ENCODE data around the gene TMEM38B.

Gene TMEM38B

GRCh38 chr9:105816202-105816744 is 121.9 kb downstream of the TMEM38B start:
- Histone ChIP-seq H3K36me3 (ENCODE audit: insufficient read depth, low read depth, low read length) (no peaks in the 10 kb centered on the region), H3K9me3 (ENCODE audit: insufficient read depth, low read depth, low read length) (peaks cover 16% of the 10 kb centered on the region), H3K27me3 (ENCODE audit: insufficient read depth, low read length) (no peaks in the 10 kb centered on the region), H3K4me1 (ENCODE audit: insufficient read depth, low read length) (no peaks in the 10 kb centered on the region), H3K4me3 (ENCODE audit: low read length) (no peak overlapping the region), H3K27ac (ENCODE audit: low read length) (no peak overlapping the region), H3K9ac (ENCODE audit: low read depth, low read length) (no peak overlapping the region)

GRCh38 chr9:105816981-105817380 is 122.6 kb downstream of the TMEM38B start:
- no peaks in the 10 kb centered on the region for H3K27me3 ChIP-seq (ENCODE audit: insufficient read depth, low read length)
- no peaks in the 10 kb centered on the region for H3K36me3 ChIP-seq (ENCODE audit: insufficient read depth, low read depth, low read length)
- no peak overlapping the region for H3K4me3 ChIP-seq (ENCODE audit: low read length)
- no peak overlapping the region for H3K27ac ChIP-seq (ENCODE audit: low read length)
- H3K4me1 ChIP-seq (ENCODE audit: insufficient read depth, low read length): no peaks in the 10 kb centered on the region
- peaks cover 9% of the 10 kb centered on the region for H3K9me3 ChIP-seq (ENCODE audit: insufficient read depth, low read depth, low read length)
- no peak overlapping the region for H3K9ac ChIP-seq (ENCODE audit: low read depth, low read length)

GRCh38 chr9:105818903-105819302 is 124.6 kb downstream of the TMEM38B start:
- H3K9ac ChIP-seq (ENCODE audit: low read depth, low read length): no peak overlapping the region
- H3K36me3 ChIP-seq (ENCODE audit: insufficient read depth, low read depth, low read length): no peaks in the 10 kb centered on the region
- H3K4me1 ChIP-seq (ENCODE audit: insufficient read depth, low read length): no peaks in the 10 kb centered on the region
- H3K9me3 ChIP-seq (ENCODE audit: insufficient read depth, low read depth, low read length): peaks cover 3% of the 10 kb centered on the region
- H3K27ac ChIP-seq (ENCODE audit: low read length): no peak overlapping the region
- H3K4me3 ChIP-seq (ENCODE audit: low read length): no peak overlapping the region
- H3K27me3 ChIP-seq (ENCODE audit: insufficient read depth, low read length): no peaks in the 10 kb centered on the region

- H3K9me3 ChIP-seq (ENCODE audit: insufficient read depth, low read depth, low read length): no peaks in the 10 kb centered on the region; the same call in 1 of the 2 replicates
- H3K36me3 ChIP-seq (ENCODE audit: insufficient read depth, low read depth, low read length): no peaks in the 10 kb centered on the region
- H3K4me1 ChIP-seq (ENCODE audit: insufficient read depth, low read length): no peaks in the 10 kb centered on the region
- no peak overlapping the region for H3K9ac ChIP-seq (ENCODE audit: low read depth, low read length)
- no peak overlapping the region for H3K4me3 ChIP-seq (ENCODE audit: low read length)
- H3K27me3 ChIP-seq (ENCODE audit: insufficient read depth, low read length): no peaks in the 10 kb centered on the region
- H3K27ac ChIP-seq (ENCODE audit: low read length): no peak overlapping the region
Measured at GRCh38 chr9:105822814-105823213, 128.5 kb downstream of the TMEM38B start.
